Thyroid gland (tissue), 4 donors: ENCODE measurements around the gene KIRREL3. TPM values are rescaled to one million over a fixed set of nuclear protein-coding genes. Genes with fewer than 3 reads are reported as not detected.

Experiments
- DNase-seq, 2 donors: peaks; one replicate each; pipeline ENCODE4 v3.0.0-alpha.2; 2019
- H3K27ac ChIP-seq, 3 donors: fragments of 200-600 bp; sonication (generic); 1 replicate in 2 of 3; 2 replicates in 1 of 3; pipeline ENCODE4 v1.5.1; 2016 to 2019; ENCODE audit warnings: mild to moderate bottlenecking in 1 of 3, moderate library complexity in 1 of 3
- H3K27me3 ChIP-seq: fragments of 200-600 bp; sonication (generic); one replicate; pipeline ENCODE4 v1.5.1; 2019
- H3K36me3 ChIP-seq, 2 donors: fragments of 200-600 bp; sonication (generic); one replicate each; pipeline ENCODE4 v1.5.1; 2016 to 2019
- H3K4me1 ChIP-seq, 2 donors: fragments of 200-600 bp; sonication (generic); one replicate each; pipeline ENCODE4 v1.5.1; 2017 to 2019
- H3K4me3 ChIP-seq, 3 donors: fragments of 200-600 bp; sonication (generic); replicated peaks in 1 of 3; 1 replicate in 2 of 3; 2 replicates in 1 of 3; pipeline ENCODE4 v1.5.1; 2016; ENCODE audit warnings: mild to moderate bottlenecking in 1 of 3
- H3K9me3 ChIP-seq: fragments of 200-600 bp; sonication (generic); one replicate; pipeline ENCODE4 v1.5.1; 2017
- CTCF ChIP-seq, 6 experiments: fragments of 200-600 bp in 3 of 6; fragments of 450-650 bp in 3 of 6; sonication (generic) in 3 of 6; IDR thresholded peaks; one replicate each; pipeline ENCODE4 v1.5.1; 2016 to 2019; ENCODE audit warnings: antibody characterized with exemption in 6 of 6, mild to moderate bottlenecking in 2 of 6, inconsistent platforms in 1 of 6, moderate library complexity in 1 of 6
- POLR2A ChIP-seq, 2 donors: fragments of 450-650 bp; IDR thresholded peaks; one replicate each; pipeline ENCODE4 v1.6.1; 2017; ENCODE audit warnings: antibody characterized with exemption in 2 of 2, mild to moderate bottlenecking in 2 of 2, moderate library complexity in 1 of 2
- WGBS, 2 donors: methylation state at CpG; one replicate each; pipeline ENCODE4 v1.1.5; 2017; 5-methylcytosine and 5-hydroxymethylcytosine counted together
- intact Hi-C: fragments of 100-400 bp; cut with DNase I; formaldehyde crosslinking; loops from one replicate; pipeline ENCODE4 v1.15.1; 2023
- total RNA-seq, 4 donors: library from RNA; depleted of rRNA; stranded (reverse); fragments of >200 nt; gene quantifications; one replicate each; pipeline ENCODE4 v1.2.3, GENCODE V29; 2016

The KIRREL3 gene
- total RNA-seq, 4 donors from 2014 or later = 0.78 TPM; not detected in 3

DNA sequence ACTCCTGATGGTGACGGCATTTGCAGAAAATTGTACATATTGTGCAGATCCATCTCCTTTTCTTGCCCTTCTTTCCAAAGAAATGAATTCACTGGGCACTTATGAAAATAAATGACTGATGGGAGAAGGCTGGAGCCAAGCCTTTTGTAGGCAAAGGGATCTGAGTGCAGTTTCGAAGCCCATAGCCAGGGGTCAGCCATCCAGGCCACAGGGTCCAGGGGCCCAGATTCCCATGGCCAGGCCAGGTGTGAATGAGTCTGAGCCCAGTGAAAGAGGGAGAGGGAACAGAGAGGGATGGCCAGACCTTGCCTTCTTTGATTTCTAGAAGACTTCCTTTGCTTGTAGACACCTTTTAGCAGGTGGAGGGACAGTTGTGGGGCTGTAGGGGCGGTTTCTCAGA lies 209.1 kb downstream of the KIRREL3 start:
- H3K4me1 ChIP-seq = no peaks in the 10 kb centered on the region
- no peaks in the 10 kb centered on the region for H3K9me3 ChIP-seq
- no peak for TF ChIP-seq POLR2A (IDR thresholded peaks at IDR 0.05)
- no peaks in the 10 kb centered on the region for H3K27me3 ChIP-seq
- intact Hi-C loops = no loop called here
- DNase-seq = no peak
- no peak overlapping the region for H3K27ac ChIP-seq
- WGBS, 2 donors = 81% methylated on average over 3 of the region's 3 CpGs
- no peak overlapping the region for H3K4me3 ChIP-seq
- H3K36me3 ChIP-seq = no peaks in the 10 kb centered on the region

- TF ChIP-seq CTCF (IDR thresholded peaks at IDR 0.05) = no peak
- TF ChIP-seq POLR2A (IDR thresholded peaks at IDR 0.05) = no peak
- no peak for DNase-seq
These were observed 210.0 kb downstream of the KIRREL3 start for GRCh38 chr11:126790550-126791081.

GRCh38 chr11:126782810-126783209 lies 217.8 kb downstream of the KIRREL3 start:
- intact Hi-C loops = no loop called here
- DNase-seq = no peak
- WGBS, 2 donors = 73 to 82% methylated on average over 2 of the region's 2 CpGs
- H3K36me3 ChIP-seq = no peaks in the 10 kb centered on the region
- H3K27me3 ChIP-seq = no peaks in the 10 kb centered on the region
- no peaks in the 10 kb centered on the region for H3K4me1 ChIP-seq
- TF ChIP-seq CTCF (IDR thresholded peaks at IDR 0.05) (no peak), POLR2A (IDR thresholded peaks at IDR 0.05) (no peak)
- H3K4me3 ChIP-seq = no peak overlapping the region
- H3K27ac ChIP-seq = no peak overlapping the region
- no peaks in the 10 kb centered on the region for H3K9me3 ChIP-seq

More at GRCh38 chr11:126790550-126791081, 210.0 kb downstream of the KIRREL3 start:
- Histone ChIP-seq H3K27ac (no peak overlapping the region), H3K9me3 (no peaks in the 10 kb centered on the region), H3K4me1 (no peaks in the 10 kb centered on the region), H3K27me3 (no peaks in the 10 kb centered on the region), H3K4me3 (no peak overlapping the region), H3K36me3 (no peaks in the 10 kb centered on the region)
- 60 to 74% methylated on average over 10 of the region's 10 CpGs for WGBS, 2 donors
- intact Hi-C loops = no loop called here

DNA sequence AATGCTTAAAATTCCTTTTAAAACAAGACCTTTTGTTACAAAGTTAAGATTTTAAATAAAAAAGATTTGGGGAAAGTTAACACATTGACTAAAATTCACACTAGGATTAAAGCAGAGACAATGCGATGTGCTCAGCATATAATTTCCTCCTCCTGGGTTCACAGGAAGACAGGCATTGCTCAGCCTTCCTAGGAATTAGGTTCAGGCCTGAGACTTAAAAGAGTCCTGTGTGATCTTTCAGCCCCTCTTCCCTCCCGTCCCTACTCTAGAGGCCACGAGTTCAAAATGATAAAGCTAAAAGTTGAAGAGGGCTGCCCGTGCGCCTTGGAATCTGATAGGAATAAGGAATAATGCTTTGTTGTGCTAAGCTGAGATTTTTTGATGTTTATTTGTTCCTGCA lies 218.6 kb downstream of the KIRREL3 start:
- no peak for TF ChIP-seq CTCF (IDR thresholded peaks at IDR 0.05)
- TF ChIP-seq POLR2A (IDR thresholded peaks at IDR 0.05) = no peak
- intact Hi-C loops = no loop called here
- Histone ChIP-seq H3K36me3 (no peaks in the 10 kb centered on the region), H3K27me3 (no peaks in the 10 kb centered on the region), H3K9me3 (no peaks in the 10 kb centered on the region), H3K4me1 (no peaks in the 10 kb centered on the region), H3K4me3 (no peak overlapping the region), H3K27ac (no peak overlapping the region)
- no peak for DNase-seq
- 61 to 66% methylated on average over 5 of the region's 5 CpGs for WGBS, 2 donors

DNA sequence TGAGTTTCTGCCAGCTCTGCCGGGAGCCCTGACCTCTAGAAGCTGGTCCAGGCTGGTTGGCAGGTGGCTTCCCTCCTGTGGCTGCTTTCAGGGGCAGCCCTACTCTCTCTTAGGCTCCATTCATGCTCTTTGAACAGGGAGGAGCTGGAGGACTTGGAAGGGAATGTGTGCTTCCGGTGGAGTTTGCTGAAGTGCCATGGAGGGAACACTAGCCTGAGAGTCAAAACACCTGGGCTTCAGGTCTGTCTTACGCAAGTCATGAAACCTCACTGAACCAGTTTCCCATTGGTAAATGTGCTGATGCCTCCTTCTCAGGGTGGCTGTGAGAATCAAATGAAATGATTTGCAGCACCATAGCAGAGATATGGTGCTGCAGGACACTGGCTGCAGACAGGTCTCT lies 224.5 kb downstream of the KIRREL3 start:
- Histone ChIP-seq H3K27ac (no peak overlapping the region), H3K4me1 (no peaks in the 10 kb centered on the region), H3K36me3 (no peaks in the 10 kb centered on the region), H3K4me3 (no peak overlapping the region), H3K27me3 (no peaks in the 10 kb centered on the region), H3K9me3 (no peaks in the 10 kb centered on the region)
- intact Hi-C loops = no loop called here
- TF ChIP-seq POLR2A (IDR thresholded peaks at IDR 0.05) (no peak), CTCF (IDR thresholded peaks at IDR 0.05) (no peak)
- 75 to 86% methylated on average over 3 of the region's 3 CpGs for WGBS, 2 donors
- DNase-seq = no peak

- 82 to 84% methylated on average over 8 of the region's 8 CpGs for WGBS, 2 donors
- Histone ChIP-seq H3K9me3 (no peaks in the 10 kb centered on the region), H3K27ac (no peak overlapping the region), H3K4me3 (no peak overlapping the region), H3K27me3 (no peaks in the 10 kb centered on the region), H3K36me3 (no peaks in the 10 kb centered on the region), H3K4me1 (no peaks in the 10 kb centered on the region)
- intact Hi-C loops = no loop called here
- TF ChIP-seq POLR2A (IDR thresholded peaks at IDR 0.05) (no peak), CTCF (IDR thresholded peaks at IDR 0.05) (no peak)
- DNase-seq = no peak
These were observed 228.3 kb downstream of the KIRREL3 start for GRCh38 chr11:126772267-126772666.
